GM23248 (cell line): ENCODE measurements around the gene DPP8. TPM values are rescaled to one million over a fixed set of nuclear protein-coding genes. Genes with fewer than 3 reads are reported as not detected.
A peak's percentile ranks its signal among the peaks of the same experiment; 100 is the strongest.

Experiments used
- DNase-seq: peaks from one replicate; pipeline ENCODE4 v3.0.0-alpha.2; 2015
- H2AFZ ChIP-seq: fragments of 200-600 bp; sonication (generic); 2 replicates; pipeline ENCODE4 v1.6.1; 2016; ENCODE audit warnings: antibody characterized with exemption
- H3F3A ChIP-seq: fragments of 200-600 bp; sonication (generic); 2 replicates; pipeline ENCODE4 v1.6.1; 2016; ENCODE audit warnings: mild to moderate bottlenecking, antibody characterized with exemption, mixed run types; ENCODE audit not compliant: insufficient read depth
- H3K27ac ChIP-seq: fragments of 200-600 bp; sonication (generic); 2 replicates; pipeline ENCODE4 v1.5.1; 2016; ENCODE audit warnings: mild to moderate bottlenecking
- H3K27me3 ChIP-seq: fragments of 200-600 bp; sonication (generic); replicated peaks from 2 replicates; pipeline ENCODE4 v1.6.1; 2016; ENCODE audit warnings: mild to moderate bottlenecking; ENCODE audit not compliant: insufficient read depth
- H3K36me3 ChIP-seq: fragments of 200-600 bp; sonication (generic); 2 replicates; pipeline ENCODE4 v1.6.1; 2016; ENCODE audit warnings: low read depth, mild to moderate bottlenecking
- H3K4me1 ChIP-seq: fragments of 200-600 bp; sonication (generic); 2 replicates; pipeline ENCODE4 v1.6.1; 2016; ENCODE audit warnings: mild to moderate bottlenecking; ENCODE audit not compliant: insufficient read depth
- H3K4me2 ChIP-seq: fragments of 200-600 bp; sonication (generic); one replicate; pipeline ENCODE4 v1.6.1; 2016; ENCODE audit warnings: mild to moderate bottlenecking; ENCODE audit not compliant: unreplicated experiment
- H3K4me3 ChIP-seq: fragments of 200-600 bp; sonication (generic); 2 replicates; pipeline ENCODE4 v1.5.1; 2016; ENCODE audit warnings: mild to moderate bottlenecking
- H3K79me2 ChIP-seq: fragments of 200-600 bp; sonication (generic); 2 replicates; pipeline ENCODE4 v1.6.1; 2016; ENCODE audit warnings: mild to moderate bottlenecking; ENCODE audit not compliant: insufficient read depth
- H3K9ac ChIP-seq: fragments of 200-600 bp; sonication (generic); 2 replicates; pipeline ENCODE4 v1.6.1; 2016; ENCODE audit warnings: mild to moderate bottlenecking
- H3K9me2 ChIP-seq: fragments of 200-600 bp; sonication (generic); 2 replicates; pipeline ENCODE4 v1.6.1; 2016; ENCODE audit warnings: mixed run types, mild to moderate bottlenecking, moderate library complexity; ENCODE audit not compliant: insufficient read depth
- H3K9me3 ChIP-seq: fragments of 200-600 bp; sonication (generic); one replicate; pipeline ENCODE4 v1.6.1; 2017; ENCODE audit warnings: low read depth
- H4K20me1 ChIP-seq: fragments of 200-600 bp; sonication (generic); 2 replicates; pipeline ENCODE4 v1.6.0; 2016; ENCODE audit not compliant: insufficient read depth
- EZH2 ChIP-seq: fragments of 200-600 bp; sonication (generic); IDR thresholded peaks from 2 replicates; pipeline ENCODE4 v1.6.1; 2018; ENCODE audit warnings: antibody characterized with exemption, mild to moderate bottlenecking; ENCODE audit not compliant: insufficient read depth, poor library complexity, severe bottlenecking
- EZH2phosphoT487 ChIP-seq: fragments of 200-600 bp; sonication (generic); IDR thresholded peaks from 2 replicates; pipeline ENCODE4 v1.6.1; 2018; ENCODE audit warnings: antibody characterized with exemption, moderate library complexity, mild to moderate bottlenecking, low read depth; ENCODE audit not compliant: insufficient read depth
- WGBS, 2 experiments: methylation state at CpG; one replicate each; pipeline ENCODE4 v1.1.6; 2015 to 2017; ENCODE audit warnings: low lambda C conversion rate in 2 of 2, low coverage in 1 of 2; ENCODE audit errors: missing lambda C conversion rate in 2 of 2; 5-methylcytosine and 5-hydroxymethylcytosine counted together
- in situ Hi-C: fragments of 300-500 bp; cut with MboI; formaldehyde crosslinking; loops from 2 replicates; pipeline ENCODE4 v1.15.0; 2020
- polyA plus RNA-seq: library from polyadenylated mRNA; unstranded; fragments of >200 nt; fragmentation: Nextera tagmentation; extraction: Ambion mirVana; gene quantifications from 2 replicates; pipeline ENCODE4 v1.2.1, GENCODE V29; 2016
- total RNA-seq: library from RNA; depleted of rRNA; stranded (reverse); fragments of >200 nt; shearing (Covaris generic); gene quantifications from 2 replicates; pipeline ENCODE4 v1.2.3, GENCODE V29; 2014

Gene DPP8
- total and polyA plus RNA-seq, 2 experiments from 2014 or later = 28.0 to 28.9 TPM

DNA sequence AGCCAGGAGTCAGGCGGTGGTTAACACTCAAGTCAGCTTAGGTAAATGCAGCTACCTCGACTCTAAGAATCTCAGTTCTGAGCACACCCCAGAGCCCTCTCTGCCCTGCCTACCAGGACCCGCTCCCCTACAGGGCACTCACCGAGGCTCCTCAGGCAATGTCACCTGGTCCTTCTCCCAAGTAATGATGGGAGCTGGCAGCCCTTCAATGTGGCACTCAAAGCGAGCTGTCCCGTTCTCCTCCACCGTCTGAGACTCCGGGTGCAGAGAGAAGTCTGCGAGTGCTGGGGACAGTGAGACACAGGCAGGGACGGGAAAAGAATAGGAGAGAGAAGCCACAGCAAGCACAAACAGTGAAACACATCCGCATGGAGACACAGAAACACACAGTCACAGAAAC, 107.5 kb downstream of the DPP8 start:
- Histone ChIP-seq H2AFZ (no peak overlapping the region), H3K4me1 (peaks cover 15% of the 10 kb centered on the region), H3K9me2 (no peaks in the 10 kb centered on the region), H3K27ac (no peak overlapping the region), H3K9ac (no peak overlapping the region), H3K4me3 (no peak overlapping the region), H4K20me1 (no peaks in the 10 kb centered on the region), H3K27me3 (no peaks in the 10 kb centered on the region), H3K79me2 (no peaks in the 10 kb centered on the region), H3K36me3 (no peaks in the 10 kb centered on the region), H3K4me2 (no peak overlapping the region), H3K9me3 (no peaks in the 10 kb centered on the region), H3F3A (peaks cover 13% of the 10 kb centered on the region)
- no peak for DNase-seq
- in situ Hi-C loops = no loop called here
- TF ChIP-seq EZH2phosphoT487 = no peak
- no peak for TF ChIP-seq EZH2
- WGBS, 2 experiments = 78 to 85% methylated on average over 11 of the region's 11 CpGs

DNA sequence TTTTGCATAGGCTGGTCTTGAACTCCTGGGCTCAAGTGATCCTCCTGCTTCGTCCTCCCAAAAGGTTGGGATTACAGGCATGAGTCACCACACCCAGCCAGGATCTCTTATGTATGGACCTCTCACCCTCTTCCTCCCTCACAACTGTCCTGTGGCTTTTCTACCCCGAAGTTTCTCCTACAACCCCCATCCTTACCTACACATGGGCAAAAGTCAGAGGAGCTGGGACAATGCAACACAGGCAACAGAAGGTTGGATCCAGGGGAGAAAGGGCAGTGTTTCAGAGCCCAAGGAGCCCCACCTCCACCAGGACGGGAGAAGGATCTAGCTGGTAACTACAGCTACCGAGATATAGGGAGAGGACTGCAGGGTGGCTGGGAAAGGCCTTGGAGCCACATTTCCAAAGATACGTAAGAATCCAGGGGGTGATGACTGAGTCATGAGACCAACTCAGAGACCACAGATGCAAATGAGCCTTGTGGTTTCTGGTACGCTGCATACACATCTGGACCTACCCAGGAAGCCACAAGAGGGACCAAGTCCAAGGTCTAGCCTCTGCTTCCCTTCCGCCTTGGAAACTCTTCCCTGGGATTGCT, 108.4 kb downstream of the DPP8 start:
- WGBS, 2 experiments = 18 to 23% methylated on average over 7 of the region's 7 CpGs
- H3K9ac ChIP-seq = peak overlapping the region; percentile 49; the same call in 1 of the 2 replicates
- H3K4me1 ChIP-seq = peaks cover 15% of the 10 kb centered on the region
- H3K27ac ChIP-seq = peak overlapping the region; percentile 68
- peak overlapping the region; percentile 46 for H3K4me2 ChIP-seq
- H3K79me2 ChIP-seq = no peaks in the 10 kb centered on the region
- no peaks in the 10 kb centered on the region for H3K9me3 ChIP-seq
- no peak overlapping the region for H3K4me3 ChIP-seq
- H4K20me1 ChIP-seq = no peaks in the 10 kb centered on the region
- H3K27me3 ChIP-seq = no peaks in the 10 kb centered on the region
- TF ChIP-seq EZH2 (no peak), EZH2phosphoT487 (no peak)
- peak; percentile 93 for DNase-seq
- in situ Hi-C loops = no loop called here
- H2AFZ ChIP-seq = peak overlapping the region; percentile 59
- H3K36me3 ChIP-seq = no peaks in the 10 kb centered on the region
- peaks cover 13% of the 10 kb centered on the region for H3F3A ChIP-seq
- H3K9me2 ChIP-seq = no peaks in the 10 kb centered on the region

DNA sequence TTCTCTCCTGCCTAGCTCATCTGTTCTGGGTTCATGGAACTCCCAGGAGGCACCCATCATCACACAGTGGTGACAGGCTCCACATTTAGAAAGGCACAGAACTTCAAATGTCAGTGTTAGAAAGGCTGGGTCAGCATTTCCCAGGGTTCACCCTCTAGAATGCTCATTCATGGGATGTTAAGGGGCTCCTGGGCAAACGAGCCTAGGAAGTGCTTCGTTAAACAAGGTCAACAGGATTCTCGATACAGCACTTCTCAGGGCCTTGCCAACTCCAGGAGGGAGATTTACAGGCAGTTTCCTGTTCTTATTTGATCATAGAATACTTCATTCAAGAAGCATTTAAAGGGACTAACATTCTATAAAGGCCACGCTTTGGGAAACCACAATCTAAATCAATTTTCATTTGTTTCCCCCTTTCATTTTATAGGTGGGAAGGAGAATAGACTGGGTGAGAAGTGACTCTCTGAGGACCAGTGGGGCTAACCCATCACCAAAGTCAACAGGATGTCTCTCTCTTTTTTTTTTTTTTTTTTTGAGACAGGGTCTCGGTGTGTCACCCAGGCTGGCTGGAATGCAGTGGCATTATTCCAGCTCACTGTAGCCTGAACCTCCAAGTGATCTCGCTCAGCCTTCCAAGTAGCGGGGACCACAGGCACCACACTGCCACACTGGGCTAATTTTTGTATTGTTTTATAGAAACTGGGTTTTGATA, 109.0 kb downstream of the DPP8 start:
- DNase-seq = no peak
- H3K79me2 ChIP-seq = no peaks in the 10 kb centered on the region
- TF ChIP-seq EZH2phosphoT487 (no peak), EZH2 (no peak)

DNA sequence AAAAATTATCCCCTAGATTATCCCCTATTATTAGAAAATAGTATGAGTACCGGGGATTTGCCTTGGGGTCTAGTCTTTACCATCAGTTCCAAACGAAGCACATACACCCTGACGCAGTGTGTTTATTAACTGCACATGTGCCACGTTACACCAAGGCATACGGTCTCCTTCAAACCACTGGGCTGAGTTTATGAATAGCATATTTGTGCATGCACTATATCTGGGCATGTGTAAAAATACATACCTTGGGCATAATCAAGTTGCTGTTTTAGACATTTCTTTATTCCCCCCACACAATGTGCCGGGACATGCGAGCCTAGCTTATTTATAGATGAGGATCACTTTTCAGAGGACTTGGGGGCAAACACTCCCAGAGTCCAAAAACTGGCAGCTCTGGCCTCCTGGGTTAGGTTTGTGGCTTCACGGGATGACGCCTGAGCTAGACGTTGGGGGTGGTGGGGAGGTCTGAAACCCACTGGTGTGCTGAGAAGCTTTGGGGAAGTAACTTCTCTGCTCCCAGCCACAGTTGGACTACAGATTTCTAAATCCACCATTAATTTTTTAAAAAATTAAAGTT, 111.0 kb downstream of the DPP8 start:
- TF ChIP-seq EZH2phosphoT487 (no peak), EZH2 (no peak)
- no peaks in the 10 kb centered on the region for H3K9me3 ChIP-seq
- no peak overlapping the region for H2AFZ ChIP-seq
- H3K4me3 ChIP-seq = no peak overlapping the region
- in situ Hi-C loops = no loop called here
- no peak overlapping the region for H3K9ac ChIP-seq
- no peaks in the 10 kb centered on the region for H3K79me2 ChIP-seq
- no peaks in the 10 kb centered on the region for H4K20me1 ChIP-seq
- no peak overlapping the region for H3K4me2 ChIP-seq
- DNase-seq = no peak
- peaks cover 15% of the 10 kb centered on the region for H3K4me1 ChIP-seq
- no peak overlapping the region for H3K27ac ChIP-seq
- H3K36me3 ChIP-seq = no peaks in the 10 kb centered on the region
- peaks cover 13% of the 10 kb centered on the region for H3F3A ChIP-seq
- WGBS, 2 experiments = 80 to 83% methylated on average over 10 of the region's 10 CpGs
- no peaks in the 10 kb centered on the region for H3K9me2 ChIP-seq
- no peaks in the 10 kb centered on the region for H3K27me3 ChIP-seq

More for the DNA sequence above, 109.0 kb downstream of the DPP8 start:
- no peak overlapping the region for H3K4me3 ChIP-seq
- H3F3A ChIP-seq = peaks cover 13% of the 10 kb centered on the region
- no peak overlapping the region for H2AFZ ChIP-seq
- H3K4me2 ChIP-seq = no peak overlapping the region
- no peaks in the 10 kb centered on the region for H4K20me1 ChIP-seq
- H3K36me3 ChIP-seq = no peaks in the 10 kb centered on the region
- 82 to 85% methylated on average over 7 of the region's 7 CpGs for WGBS, 2 experiments
- no peaks in the 10 kb centered on the region for H3K9me2 ChIP-seq
- no peaks in the 10 kb centered on the region for H3K9me3 ChIP-seq
- peaks cover 15% of the 10 kb centered on the region for H3K4me1 ChIP-seq
- H3K27ac ChIP-seq = peak overlapping the region; percentile 68; the same call in 1 of the 2 replicates
- in situ Hi-C loops = no loop called here
- peak overlapping the region; percentile 49; the same call in 1 of the 2 replicates for H3K9ac ChIP-seq
- H3K27me3 ChIP-seq = no peaks in the 10 kb centered on the region
